Liver (tissue), 9 donors: ENCODE results near the gene LRRC37A3. TPM values are rescaled to one million over a fixed set of nuclear protein-coding genes. Genes with fewer than 3 reads are reported as not detected.

Experiments used
- DNase-seq: peaks from one replicate; pipeline ENCODE4 v3.0.0-alpha.2; 2017; ENCODE audit warnings: low spot score
- H3K27ac ChIP-seq, 2 donors: one replicate each; pipeline ENCODE4 v1.7.0; 2013; ENCODE audit warnings: inconsistent platforms in 2 of 2, low read length in 2 of 2, control low read depth in 1 of 2, low read depth in 1 of 2, mild to moderate bottlenecking in 1 of 2
- H3K27me3 ChIP-seq, 4 donors: one replicate each; pipeline versions ENCODE4 v1.6.1 to v1.7.0; 2013; ENCODE audit warnings: low read length in 3 of 4, inconsistent platforms in 1 of 4, mild to moderate bottlenecking in 1 of 4, moderate library complexity in 1 of 4; ENCODE audit not compliant: control insufficient read depth in 4 of 4, insufficient read depth in 4 of 4
- H3K36me3 ChIP-seq, 4 donors: one replicate each; pipeline versions ENCODE4 v1.6.1 to v1.7.0; 2013; ENCODE audit warnings: low read length in 3 of 4, mild to moderate bottlenecking in 3 of 4, low read depth in 1 of 4, moderate library complexity in 1 of 4; ENCODE audit not compliant: control insufficient read depth in 4 of 4, insufficient read depth in 3 of 4
- H3K4me1 ChIP-seq, 4 donors: one replicate each; pipeline versions ENCODE4 v1.6.1 to v1.7.0; 2013; ENCODE audit warnings: low read length in 3 of 4, mild to moderate bottlenecking in 3 of 4, moderate library complexity in 1 of 4; ENCODE audit not compliant: control insufficient read depth in 4 of 4, insufficient read depth in 4 of 4
- H3K4me3 ChIP-seq, 3 donors: one replicate each; pipeline versions ENCODE4 v1.6.1 to v1.7.0; 2013; ENCODE audit warnings: low read length in 3 of 3, control low read depth in 1 of 3, low read depth in 1 of 3, mild to moderate bottlenecking in 1 of 3
- H3K9ac ChIP-seq, 2 donors: one replicate each; pipeline ENCODE4 v1.7.0; 2013; ENCODE audit warnings: low read length in 2 of 2, mild to moderate bottlenecking in 2 of 2, moderate library complexity in 2 of 2, control low read depth in 1 of 2, low read depth in 1 of 2
- H3K9me3 ChIP-seq, 4 donors: one replicate each; pipeline versions ENCODE4 v1.6.1 to v1.7.0; 2013; ENCODE audit warnings: low read length in 3 of 4; ENCODE audit not compliant: control insufficient read depth in 4 of 4
- ATF3 ChIP-seq: IDR thresholded peaks from 2 replicates; pipeline ENCODE4 v1.6.1; 2016; ENCODE audit warnings: antibody characterized with exemption
- CTCF ChIP-seq: fragments of 150-350 bp; IDR thresholded peaks from 2 replicates; pipeline ENCODE4 v1.5.1; 2017; ENCODE audit warnings: improper control_type of control experiment, low read depth, low read length; ENCODE audit not compliant: missing input control
- EGR1 ChIP-seq, 2 donors: IDR thresholded peaks; 2 replicates each; pipeline ENCODE4 v1.6.1; 2016 to 2018; ENCODE audit warnings: antibody characterized with exemption in 2 of 2, low read depth in 2 of 2
- FOXA1 ChIP-seq: IDR thresholded peaks from 2 replicates; pipeline ENCODE4 v1.6.1; 2016; ENCODE audit warnings: antibody characterized with exemption
- FOXA2 ChIP-seq: IDR thresholded peaks from 2 replicates; pipeline ENCODE4 v1.6.1; 2016; ENCODE audit warnings: antibody characterized with exemption
- GABPA ChIP-seq, 2 donors: IDR thresholded peaks in 1 of 2; conservative IDR thresholded peaks in 1 of 2; 2 replicates each; pipeline ENCODE4 v1.6.1; 2016; ENCODE audit warnings: antibody characterized with exemption in 2 of 2, mild to moderate bottlenecking in 1 of 2, moderate library complexity in 1 of 2
- HNF4A ChIP-seq, 2 donors: conservative IDR thresholded peaks; 2 replicates each; pipeline ENCODE4 v1.6.1; 2016; ENCODE audit warnings: antibody characterized with exemption in 2 of 2, mild to moderate bottlenecking in 2 of 2
- HNF4G ChIP-seq: IDR thresholded peaks from 2 replicates; pipeline ENCODE4 v1.6.1; 2016; ENCODE audit warnings: antibody characterized with exemption
- JUND ChIP-seq, 2 donors: IDR thresholded peaks; 2 replicates each; pipeline ENCODE4 v1.6.1; 2016; ENCODE audit warnings: antibody characterized with exemption in 2 of 2
- MAX ChIP-seq: IDR thresholded peaks from 2 replicates; pipeline ENCODE4 v1.6.1; 2016; ENCODE audit warnings: antibody characterized with exemption
- NR2F2 ChIP-seq: IDR thresholded peaks from 2 replicates; pipeline ENCODE4 v1.6.1; 2016; ENCODE audit warnings: antibody characterized with exemption
- RAD21 ChIP-seq, 2 donors: IDR thresholded peaks; 2 replicates each; pipeline ENCODE4 v1.6.1; 2016; ENCODE audit warnings: antibody characterized with exemption in 2 of 2, mild to moderate bottlenecking in 2 of 2
- REST ChIP-seq: IDR thresholded peaks from 2 replicates; pipeline ENCODE4 v1.6.1; 2016; ENCODE audit warnings: antibody characterized with exemption, mild to moderate bottlenecking
- RXRA ChIP-seq, 2 donors: IDR thresholded peaks; 2 replicates each; pipeline ENCODE4 v1.6.1; 2017 to 2018; ENCODE audit warnings: antibody characterized with exemption in 2 of 2, mild to moderate bottlenecking in 1 of 2
- TAF1 ChIP-seq: conservative IDR thresholded peaks from 2 replicates; pipeline ENCODE4 v1.6.1; 2016; ENCODE audit warnings: antibody characterized with exemption, mild to moderate bottlenecking
- YY1 ChIP-seq: IDR thresholded peaks from 2 replicates; pipeline ENCODE4 v1.6.1; 2016; ENCODE audit warnings: antibody characterized with exemption, mild to moderate bottlenecking
- ZBTB33 ChIP-seq: IDR thresholded peaks from 2 replicates; pipeline ENCODE4 v1.6.1; 2016; ENCODE audit warnings: antibody characterized with exemption
- WGBS: extraction: QIAGEN DNeasy Blood & Tissue Kit; methylation state at CpG from one replicate; pipeline ENCODE4 v1.1.7; 2013; 5-methylcytosine and 5-hydroxymethylcytosine counted together
- polyA plus RNA-seq, 2 donors: library from polyadenylated mRNA; stranded (reverse) in 1 of 2; unstranded in 1 of 2; fragments of 200-250 nt in 1 of 2; fragments of >200 nt in 1 of 2; fragmentation: Nextera tagmentation in 1 of 2; extraction: Ambion mirVana in 1 of 2; gene quantifications; one replicate each; pipeline versions ENCODE4 v1.2.1 to v1.2.3, GENCODE V29; 2013 to 2015
- total RNA-seq, 2 donors: library from RNA; depleted of rRNA; stranded (reverse); fragments of >200 nt; gene quantifications; one replicate each; pipeline ENCODE4 v1.2.3, GENCODE V29; 2014
- donor health status: healthy.
- donor health status: healthy.
- donor health status: healthy.
- donor health status: healthy.
- donor health status: healthy.

LRRC37A3 gene
- total and polyA plus RNA-seq, 4 donors: 0.46 to 4.5 (median 3.0) TPM

GRCh38 chr17:64941761-64942160 is 22.5 kb upstream of the LRRC37A3 start:
- no peak for DNase-seq
- Histone ChIP-seq H3K4me3 (no peak overlapping the region), H3K4me1 (no peaks in the 10 kb centered on the region), H3K9me3 (no peaks in the 10 kb centered on the region), H3K36me3 (no peaks in the 10 kb centered on the region), H3K27me3 (no peaks in the 10 kb centered on the region), H3K27ac (no peak overlapping the region), H3K9ac (no peak overlapping the region)
- TF ChIP-seq HNF4A (conservative IDR thresholded peaks at IDR 0.05) (no peak), ATF3 (no peak), FOXA1 (no peak), RXRA (IDR thresholded peaks at IDR 0.05) (no peak), FOXA2 (no peak), RAD21 (IDR thresholded peaks at IDR 0.05) (no peak), NR2F2 (no peak), TAF1 (no peak), ZBTB33 (no peak), HNF4G (no peak), GABPA (IDR thresholded peaks at IDR 0.05 in 1 of 2, conservative IDR thresholded peaks at IDR 0.05 in 1 of 2) (no peak), JUND (IDR thresholded peaks at IDR 0.05) (no peak), YY1 (no peak)
- 93% methylated on average over 2 of the region's 2 CpGs for WGBS

- 93% methylated on average over 3 of the region's 3 CpGs for WGBS
- Histone ChIP-seq H3K27me3 (no peaks in the 10 kb centered on the region), H3K4me3 (no peak overlapping the region)
Measured at GRCh38 chr17:64941045-64941444, 21.8 kb upstream of the LRRC37A3 start.

More at GRCh38 chr17:64941045-64941444, 21.8 kb upstream of the LRRC37A3 start:
- no peak overlapping the region for H3K27ac ChIP-seq
- no peaks in the 10 kb centered on the region for H3K4me1 ChIP-seq
- no peaks in the 10 kb centered on the region for H3K9me3 ChIP-seq
- no peak for TF ChIP-seq JUND (IDR thresholded peaks at IDR 0.05)
- no peak for TF ChIP-seq GABPA (IDR thresholded peaks at IDR 0.05 in 1 of 2, conservative IDR thresholded peaks at IDR 0.05 in 1 of 2)
- no peak for TF ChIP-seq REST
- TF ChIP-seq FOXA2: no peak
- TF ChIP-seq CTCF: no peak
- no peak for TF ChIP-seq HNF4G
- no peak for TF ChIP-seq MAX
- no peak for TF ChIP-seq NR2F2
- TF ChIP-seq ZBTB33: no peak
- no peak for TF ChIP-seq EGR1 (IDR thresholded peaks at IDR 0.05; ENCODE audit: low read depth in 2 of 2)
- TF ChIP-seq RXRA (IDR thresholded peaks at IDR 0.05): no peak
- TF ChIP-seq HNF4A (conservative IDR thresholded peaks at IDR 0.05): no peak
- no peak for TF ChIP-seq RAD21 (IDR thresholded peaks at IDR 0.05)
- no peak for TF ChIP-seq ATF3
- no peak for TF ChIP-seq YY1
- TF ChIP-seq FOXA1: no peak
- TF ChIP-seq TAF1: no peak
- H3K36me3 ChIP-seq: no peaks in the 10 kb centered on the region
- no peak overlapping the region for H3K9ac ChIP-seq
- DNase-seq: no peak
